LoVo (cell line): ENCODE measurements around the gene MRPS18A.

ENCODE experiments used
- DNase-seq: peaks from one replicate; pipeline ENCODE4 v3.0.0-alpha.2; 2016; ENCODE audit warnings: low spot score

The MRPS18A gene

GRCh38 chr6:43698584-43699349, 11.2 kb upstream of the MRPS18A start:
- DNase-seq: no peak

GRCh38 chr6:43697421-43697820, 9.8 kb upstream of the MRPS18A start:
- no peak for DNase-seq

- DNase-seq: no peak
These were observed 8.3 kb upstream of the MRPS18A start for GRCh38 chr6:43695967-43696291.

GRCh38 chr6:43695215-43695966, 7.8 kb upstream of the MRPS18A start:
- DNase-seq: peak; percentile 51

- no peak for DNase-seq
These were observed 1.8 kb upstream of the MRPS18A start for GRCh38 chr6:43689421-43689820.

GRCh38 chr6:43687079-43687436, 533 bp downstream of the MRPS18A start:
- DNase-seq: no peak

GRCh38 chr6:43683708-43684455, 3.7 kb downstream of the MRPS18A start:
- DNase-seq: no peak

GRCh38 chr6:43682724-43683429, 4.7 kb downstream of the MRPS18A start:
- DNase-seq: no peak

GRCh38 chr6:43681303-43681702, 6.3 kb downstream of the MRPS18A start:
- DNase-seq: no peak

- no peak for DNase-seq
These were observed 7.0 kb downstream of the MRPS18A start for GRCh38 chr6:43680308-43681200.

GRCh38 chr6:43679057-43679456, 8.5 kb downstream of the MRPS18A start:
- no peak for DNase-seq

- no peak for DNase-seq
These were observed 9.2 kb downstream of the MRPS18A start for GRCh38 chr6:43678341-43678740.

- DNase-seq: no peak
These were observed 9.8 kb downstream of the MRPS18A start for GRCh38 chr6:43677759-43678158.

- DNase-seq: no peak
These were observed 10.5 kb downstream of the MRPS18A start for GRCh38 chr6:43676962-43677606.

GRCh38 chr6:43674921-43675320, 12.7 kb downstream of the MRPS18A start:
- no peak for DNase-seq

GRCh38 chr6:43674291-43674690, 13.3 kb downstream of the MRPS18A start:
- DNase-seq: no peak

GRCh38 chr6:43673444-43674084, 14.0 kb downstream of the MRPS18A start:
- DNase-seq: no peak

GRCh38 chr6:43671801-43672690, 15.5 kb downstream of the MRPS18A start:
- DNase-seq: no peak
